GM06990 (cell line): ENCODE data around the gene TREML1.

Experiments used
- DNase-seq: peaks from one replicate; pipeline ENCODE4 v3.0.0-alpha.2; 2011; ENCODE audit not compliant: insufficient read length; ENCODE audit errors: extremely low read depth
- H3K27me3 ChIP-seq: replicated peaks from 2 replicates; pipeline ENCODE4 v1.6.0; 2011; ENCODE audit warnings: low read length; ENCODE audit not compliant: control insufficient read depth, insufficient read depth
- H3K36me3 ChIP-seq: 2 replicates; pipeline ENCODE4 v1.5.1; 2011; ENCODE audit warnings: low read length; ENCODE audit not compliant: control insufficient read depth, insufficient read depth
- H3K4me3 ChIP-seq: replicated peaks from 2 replicates; pipeline ENCODE4 v1.5.1; 2011; ENCODE audit warnings: low read depth, mild to moderate bottlenecking, control low read depth, low read length
- CTCF ChIP-seq: IDR thresholded peaks from 2 replicates; pipeline ENCODE4 v1.5.1; 2011; ENCODE audit warnings: low read length, control low read depth, mild to moderate bottlenecking, inconsistent platforms; ENCODE audit not compliant: insufficient read depth, poor library complexity, severe bottlenecking

The TREML1 gene

GRCh38 chr6:41197234-41197633, 43.1 kb upstream of the TREML1 start:
- peaks cover 25% of the 10 kb centered on the region for H3K36me3 ChIP-seq
- no peak for DNase-seq
- H3K27me3 ChIP-seq: no peaks in the 10 kb centered on the region
- no peak for TF ChIP-seq CTCF
- no peak overlapping the region for H3K4me3 ChIP-seq

- no peak for DNase-seq
- Histone ChIP-seq H3K4me3 (no peak overlapping the region), H3K36me3 (peaks cover 32% of the 10 kb centered on the region), H3K27me3 (no peaks in the 10 kb centered on the region)
- TF ChIP-seq CTCF: no peak
These were observed 40.2 kb upstream of the TREML1 start for GRCh38 chr6:41194386-41194785.

GRCh38 chr6:41193884-41194283, 39.7 kb upstream of the TREML1 start:
- Histone ChIP-seq H3K27me3 (no peaks in the 10 kb centered on the region), H3K4me3 (no peak overlapping the region), H3K36me3 (peaks cover 32% of the 10 kb centered on the region)
- DNase-seq: no peak
- no peak for TF ChIP-seq CTCF

GRCh38 chr6:41193171-41193734, 39.1 kb upstream of the TREML1 start:
- no peaks in the 10 kb centered on the region for H3K27me3 ChIP-seq
- no peak overlapping the region for H3K4me3 ChIP-seq
- DNase-seq: no peak
- peaks cover 32% of the 10 kb centered on the region for H3K36me3 ChIP-seq
- no peak for TF ChIP-seq CTCF

- peak; percentile 37 for DNase-seq
- peak; percentile 65 for TF ChIP-seq CTCF
- no peaks in the 10 kb centered on the region for H3K27me3 ChIP-seq
- H3K4me3 ChIP-seq: no peak overlapping the region
- H3K36me3 ChIP-seq: peaks cover 31% of the 10 kb centered on the region
These were observed 37.4 kb upstream of the TREML1 start for GRCh38 chr6:41191569-41191968.

GRCh38 chr6:41190791-41191190, 36.6 kb upstream of the TREML1 start:
- TF ChIP-seq CTCF: no peak
- Histone ChIP-seq H3K36me3 (peaks cover 31% of the 10 kb centered on the region), H3K4me3 (no peak overlapping the region), H3K27me3 (no peaks in the 10 kb centered on the region)
- DNase-seq: no peak
